Lower leg skin (tissue), 3 donors: Measurements from ENCODE around the gene COMMD10.

ENCODE experiments used
- POLR2A ChIP-seq, 2 donors: fragments of 450-650 bp; IDR thresholded peaks; one replicate each; pipeline ENCODE4 v1.6.1; 2016 to 2017; ENCODE audit warnings: antibody characterized with exemption in 2 of 2, mild to moderate bottlenecking in 1 of 2, moderate library complexity in 1 of 2
- TF ChIP-seq, protein P1 (sequence below), 3 donors: fragments of 450-650 bp; IDR thresholded peaks; one replicate each; pipeline ENCODE4 v1.5.1; 2016; ENCODE audit warnings: antibody characterized with exemption in 3 of 3, mild to moderate bottlenecking in 3 of 3, moderate library complexity in 2 of 3

DNA sequence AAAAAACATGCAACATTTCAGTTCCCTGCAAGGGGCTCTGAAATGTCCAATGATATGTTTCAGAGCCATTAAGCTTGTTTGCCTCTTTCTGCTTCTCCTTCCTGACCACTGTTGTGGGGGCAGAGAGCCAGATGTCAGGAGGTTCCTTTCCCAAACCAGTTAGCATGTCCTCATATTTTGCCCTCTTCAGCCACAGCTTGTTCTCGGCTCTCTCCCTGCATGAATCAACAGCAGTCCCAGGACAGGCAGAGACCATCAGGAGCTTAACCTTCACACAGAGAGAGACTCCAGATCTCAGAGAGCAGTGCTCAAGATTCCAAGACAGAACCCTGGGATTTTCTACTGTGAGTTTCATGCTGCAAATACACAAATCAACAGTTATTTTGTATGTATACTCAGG, 218.5 kb downstream of the COMMD10 start:
- TF ChIP-seq, protein P1, sequence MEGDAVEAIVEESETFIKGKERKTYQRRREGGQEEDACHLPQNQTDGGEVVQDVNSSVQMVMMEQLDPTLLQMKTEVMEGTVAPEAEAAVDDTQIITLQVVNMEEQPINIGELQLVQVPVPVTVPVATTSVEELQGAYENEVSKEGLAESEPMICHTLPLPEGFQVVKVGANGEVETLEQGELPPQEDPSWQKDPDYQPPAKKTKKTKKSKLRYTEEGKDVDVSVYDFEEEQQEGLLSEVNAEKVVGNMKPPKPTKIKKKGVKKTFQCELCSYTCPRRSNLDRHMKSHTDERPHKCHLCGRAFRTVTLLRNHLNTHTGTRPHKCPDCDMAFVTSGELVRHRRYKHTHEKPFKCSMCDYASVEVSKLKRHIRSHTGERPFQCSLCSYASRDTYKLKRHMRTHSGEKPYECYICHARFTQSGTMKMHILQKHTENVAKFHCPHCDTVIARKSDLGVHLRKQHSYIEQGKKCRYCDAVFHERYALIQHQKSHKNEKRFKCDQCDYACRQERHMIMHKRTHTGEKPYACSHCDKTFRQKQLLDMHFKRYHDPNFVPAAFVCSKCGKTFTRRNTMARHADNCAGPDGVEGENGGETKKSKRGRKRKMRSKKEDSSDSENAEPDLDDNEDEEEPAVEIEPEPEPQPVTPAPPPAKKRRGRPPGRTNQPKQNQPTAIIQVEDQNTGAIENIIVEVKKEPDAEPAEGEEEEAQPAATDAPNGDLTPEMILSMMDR (IDR thresholded peaks at IDR 0.05) = no peak
- no peak for TF ChIP-seq POLR2A (IDR thresholded peaks at IDR 0.05)
